Stimulated activated naive CD4-positive, alpha-beta T cell (primary cell): Measurements from ENCODE around the gene SELENOT.
"Not testable (repeated sequence)": the region's sequence is repeated elsewhere in the genome, so short reads cannot be mapped to it uniquely, and the experiment has no call there.

ENCODE experiments used
- DNase-seq, 6 experiments: peaks; one replicate each; lab custom pipeline; 2025; lab: John Stamatoyannopoulos, UW

SELENOT gene

DNA sequence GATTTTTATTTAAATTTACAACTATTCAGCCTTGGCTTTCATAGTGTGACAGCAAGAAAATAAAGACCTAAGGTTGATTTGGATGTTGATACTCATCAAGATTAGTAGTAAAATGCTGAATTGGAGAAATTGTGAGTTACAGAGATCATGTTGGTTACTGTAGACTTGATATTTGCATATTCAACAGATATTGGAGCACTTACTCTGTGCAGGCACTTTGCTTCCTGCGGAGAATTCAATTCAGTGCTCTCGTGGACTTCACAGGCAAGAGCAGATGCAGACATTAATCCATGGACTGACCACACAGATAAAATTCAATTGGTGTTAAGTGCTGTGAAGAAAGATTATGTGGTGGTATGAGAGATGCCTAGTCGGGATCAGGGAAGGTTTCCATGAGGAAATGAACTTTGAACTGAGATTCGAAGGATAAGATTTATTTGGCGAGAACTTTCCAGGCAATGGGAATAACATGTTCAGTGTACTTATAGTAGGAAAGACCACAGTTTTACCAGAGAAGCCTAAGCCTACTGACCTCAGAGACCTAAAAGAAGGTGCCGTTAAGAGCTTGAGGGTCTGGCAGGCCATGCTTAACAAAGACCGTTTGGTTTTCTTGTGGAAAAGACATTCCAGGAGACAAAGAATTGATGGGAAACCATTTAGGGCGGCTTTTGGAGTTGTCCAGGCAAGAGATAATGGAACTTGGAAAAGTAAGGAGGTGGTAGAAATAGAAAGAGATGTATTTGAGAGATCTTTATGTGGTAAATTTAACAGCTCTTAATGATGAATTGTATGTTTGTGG is 4.3 kb downstream of the SELENOT start:
- no peak for DNase-seq

DNA sequence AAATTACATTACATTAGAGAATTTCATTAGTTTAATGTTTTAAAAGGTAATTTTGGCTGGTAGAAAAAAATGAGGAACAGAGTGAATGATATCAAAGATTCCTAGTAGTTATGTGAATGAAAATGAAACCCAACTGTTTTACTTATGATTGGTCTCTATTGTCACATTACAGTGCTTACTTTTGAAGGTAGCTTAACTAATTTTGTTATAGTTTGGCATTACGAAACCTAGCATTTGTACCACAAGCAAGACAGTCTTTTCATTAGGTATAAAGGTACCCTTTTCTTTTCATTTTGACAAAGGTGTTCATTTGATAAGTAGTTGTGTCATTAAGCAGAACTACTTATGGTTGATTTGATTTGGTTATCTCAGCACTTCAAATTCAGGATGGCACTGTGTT is 6.9 kb downstream of the SELENOT start:
- DNase-seq: no peak

DNA sequence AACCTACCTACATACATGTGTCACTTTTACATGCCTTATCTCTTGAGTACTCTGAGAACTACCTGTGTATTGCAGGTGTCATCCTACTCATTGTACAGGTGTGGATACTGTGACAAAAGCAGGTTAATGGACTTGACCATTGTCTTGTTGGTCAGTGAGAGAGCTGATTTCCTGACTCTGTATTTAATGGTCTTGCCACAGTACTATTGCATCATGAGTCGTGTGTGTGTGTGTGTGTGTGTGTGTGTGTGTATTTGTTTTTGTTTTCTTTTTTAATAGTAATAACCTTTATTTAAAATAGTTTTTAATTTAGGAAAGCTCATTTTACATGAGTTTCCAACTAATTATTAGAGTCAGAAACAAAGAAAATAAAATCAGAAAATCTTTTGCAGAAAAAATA is 7.7 kb downstream of the SELENOT start:
- DNase-seq: no peak

DNA sequence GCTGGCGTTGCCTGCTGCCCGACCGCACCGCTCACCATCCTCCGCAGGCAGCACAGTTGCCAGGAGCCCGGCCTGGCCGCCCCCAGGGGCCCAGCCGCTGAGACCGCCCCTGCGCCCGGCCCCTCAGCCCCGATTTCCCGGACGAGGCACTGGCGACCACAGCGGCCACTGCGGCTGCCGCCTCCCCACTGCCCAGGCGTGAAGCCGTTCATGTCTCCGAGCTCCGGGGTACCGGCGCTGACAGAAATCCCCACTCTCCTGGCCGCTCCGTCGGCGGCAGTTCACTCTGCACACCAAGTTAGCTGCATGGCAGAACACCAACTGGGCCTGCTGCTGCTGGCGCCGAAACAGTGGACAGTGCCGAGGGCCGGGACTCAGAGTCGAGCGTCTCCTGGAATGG is 8.5 kb downstream of the SELENOT start:
- no peak for DNase-seq

DNA sequence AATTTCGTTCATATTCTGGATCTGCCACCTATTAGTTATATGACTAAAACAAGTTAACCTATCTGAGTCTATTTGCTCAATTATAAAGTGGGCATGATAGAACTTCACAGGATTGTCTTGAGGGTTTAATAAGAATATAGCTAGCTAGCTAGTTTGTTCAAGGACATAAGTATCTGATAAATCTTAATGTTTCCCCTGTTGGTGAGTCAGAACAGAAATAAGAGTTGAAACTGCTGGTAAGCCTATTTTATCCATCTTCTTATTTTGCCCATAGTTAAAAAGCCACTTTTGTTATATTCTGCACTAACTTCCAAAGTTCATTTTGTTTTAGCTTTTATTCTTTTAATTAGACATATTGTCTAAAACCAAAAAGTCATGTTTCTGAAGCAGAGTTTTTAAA is 9.4 kb downstream of the SELENOT start:
- no peak for DNase-seq

DNA sequence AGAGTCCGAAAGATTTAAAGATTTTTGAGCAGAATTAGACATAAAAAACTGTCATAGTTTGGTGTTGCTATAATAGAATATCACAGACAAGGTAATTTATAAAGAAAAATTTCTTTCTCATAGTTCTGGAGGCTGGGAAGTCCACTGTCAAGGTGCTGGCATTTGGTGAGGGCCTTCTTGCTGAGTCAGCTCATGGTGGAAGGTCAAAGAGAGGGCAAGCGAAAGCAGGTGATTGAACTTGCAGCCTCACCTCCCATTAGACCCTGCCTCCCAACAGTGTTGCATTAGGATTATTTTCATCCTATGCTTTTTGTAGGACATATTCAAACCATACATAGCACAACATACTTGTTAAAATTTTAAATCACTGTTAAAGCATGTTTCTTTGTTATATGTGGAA is 9.9 kb downstream of the SELENOT start:
- no peak for DNase-seq

GRCh38 chr3:150613709-150614480 is 10.8 kb downstream of the SELENOT start:
- no peak for DNase-seq

DNA sequence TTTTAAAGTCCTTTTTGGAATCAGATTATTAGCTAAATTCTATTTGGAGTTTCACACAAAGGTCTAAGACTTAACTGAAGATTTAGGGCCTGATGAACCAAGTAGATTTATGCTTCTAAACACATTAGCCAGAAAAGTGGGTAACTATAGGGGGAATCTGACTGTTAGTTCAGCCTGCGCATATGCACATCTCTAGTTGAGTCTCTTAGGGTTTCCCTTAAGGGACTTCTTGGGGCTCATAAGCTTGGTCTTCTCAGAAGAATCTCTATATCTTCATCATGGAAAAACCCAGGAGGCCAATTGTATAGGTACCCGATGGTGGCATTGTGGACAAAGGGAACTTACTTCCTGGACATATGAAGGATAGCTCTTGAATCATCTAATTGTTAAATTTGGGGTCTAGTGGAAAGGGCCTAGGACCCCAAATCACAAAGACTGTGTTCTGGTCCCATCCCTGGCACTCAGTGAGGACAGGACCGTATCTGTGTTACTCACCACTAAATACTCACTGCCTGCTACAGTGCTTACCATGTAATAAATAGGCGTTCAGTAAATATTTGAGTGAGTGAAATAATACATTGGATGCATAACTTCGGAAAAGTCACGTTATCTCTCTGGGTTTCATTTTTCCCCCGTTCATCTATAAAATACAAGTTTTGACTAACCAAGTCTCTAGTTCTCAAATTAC is 17.0 kb downstream of the SELENOT start:
- no peak for DNase-seq

GRCh38 chr3:150622955-150623354 is 19.8 kb downstream of the SELENOT start:
- DNase-seq: not testable (repeated sequence)

DNA sequence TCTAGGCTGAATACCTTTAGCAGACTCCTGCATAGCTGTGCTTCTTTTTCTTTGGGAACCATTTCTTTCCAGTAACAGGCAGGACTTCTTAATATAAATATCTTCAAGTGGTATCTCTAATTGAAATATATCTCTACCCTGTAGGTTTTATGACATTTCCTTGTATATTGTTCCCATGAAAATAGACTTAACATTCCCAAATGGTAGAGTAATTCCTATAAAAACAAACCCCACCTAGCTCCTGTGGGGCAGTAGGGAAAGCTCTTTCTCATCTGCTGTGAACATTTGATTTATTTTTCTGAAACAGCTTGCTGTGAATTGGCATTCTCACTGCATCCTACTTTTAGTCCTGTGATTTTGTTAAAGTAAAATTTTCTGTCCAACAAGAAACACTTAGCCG is 20.8 kb downstream of the SELENOT start:
- DNase-seq: no peak

- no peak for DNase-seq
Observed at GRCh38 chr3:150626148-150626930, 23.2 kb downstream of the SELENOT start.

DNA sequence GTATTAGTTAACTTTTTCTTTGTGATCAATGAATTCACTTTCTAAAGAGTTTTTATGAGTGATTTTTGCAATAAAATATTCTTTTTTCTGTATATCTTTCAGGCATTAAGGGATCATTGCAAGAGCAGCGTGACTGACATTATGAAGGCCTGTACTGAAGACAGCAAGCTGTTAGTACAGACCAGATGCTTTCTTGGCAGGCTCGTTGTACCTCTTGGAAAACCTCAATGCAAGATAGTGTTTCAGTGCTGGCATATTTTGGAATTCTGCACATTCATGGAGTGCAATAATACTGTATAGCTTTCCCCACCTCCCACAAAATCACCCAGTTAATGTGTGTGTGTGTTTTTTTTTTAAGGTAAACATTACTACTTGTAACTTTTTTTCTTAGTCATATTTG is 24.4 kb downstream of the SELENOT start:
- no peak for DNase-seq

- DNase-seq: no peak
Observed at GRCh38 chr3:150631515-150632221, 28.5 kb downstream of the SELENOT start.

GRCh38 chr3:150635076-150635475 is 32.0 kb downstream of the SELENOT start:
- no peak for DNase-seq

- DNase-seq: peak in 1 of 6 experiments; percentile 6
Observed at GRCh38 chr3:150635526-150635925, 32.4 kb downstream of the SELENOT start.

- no peak for DNase-seq
Observed at GRCh38 chr3:150636258-150636657, 33.1 kb downstream of the SELENOT start.

GRCh38 chr3:150639262-150639661 is 36.1 kb downstream of the SELENOT start:
- DNase-seq: no peak

GRCh38 chr3:150640256-150640655 is 37.1 kb downstream of the SELENOT start:
- no peak for DNase-seq

- no peak for DNase-seq
Observed at GRCh38 chr3:150653110-150653561, 50.0 kb downstream of the SELENOT start.

GRCh38 chr3:150656316-150656715 is 53.2 kb downstream of the SELENOT start:
- no peak for DNase-seq
